Stimulated activated CD8-positive, alpha-beta memory T cell treated with anti-CD3 and anti-CD28 coated beads, Interleukin-15, amount 100 ng/mL, for 4 hours (primary cell): ENCODE measurements around the gene TNIK.

Experiments
- DNase-seq, 2 donors: peaks; one replicate each; pipeline ENCODE4 v3.0.0-alpha.2; 2020; ENCODE audit warnings: low read depth in 2 of 2

Gene TNIK

GRCh38 chr3:171362575-171362974 lies 97.6 kb downstream of the TNIK start:
- no peak for DNase-seq

DNA sequence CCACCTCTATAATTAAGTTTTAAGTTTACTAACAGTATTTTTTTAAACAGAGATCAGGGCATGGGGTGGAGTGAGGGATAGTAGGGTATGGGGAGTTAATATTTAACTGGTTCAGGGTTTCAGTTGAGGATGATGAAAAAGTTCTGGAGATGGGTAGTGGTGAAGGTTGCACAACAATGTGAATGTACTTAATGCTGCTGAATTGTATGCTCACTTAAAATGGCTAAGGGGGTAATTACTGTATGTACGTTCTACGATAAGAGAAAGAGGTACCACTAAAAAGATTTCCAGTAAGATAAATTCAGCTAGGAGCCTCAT lies 101.4 kb downstream of the TNIK start:
- DNase-seq: no peak

DNA sequence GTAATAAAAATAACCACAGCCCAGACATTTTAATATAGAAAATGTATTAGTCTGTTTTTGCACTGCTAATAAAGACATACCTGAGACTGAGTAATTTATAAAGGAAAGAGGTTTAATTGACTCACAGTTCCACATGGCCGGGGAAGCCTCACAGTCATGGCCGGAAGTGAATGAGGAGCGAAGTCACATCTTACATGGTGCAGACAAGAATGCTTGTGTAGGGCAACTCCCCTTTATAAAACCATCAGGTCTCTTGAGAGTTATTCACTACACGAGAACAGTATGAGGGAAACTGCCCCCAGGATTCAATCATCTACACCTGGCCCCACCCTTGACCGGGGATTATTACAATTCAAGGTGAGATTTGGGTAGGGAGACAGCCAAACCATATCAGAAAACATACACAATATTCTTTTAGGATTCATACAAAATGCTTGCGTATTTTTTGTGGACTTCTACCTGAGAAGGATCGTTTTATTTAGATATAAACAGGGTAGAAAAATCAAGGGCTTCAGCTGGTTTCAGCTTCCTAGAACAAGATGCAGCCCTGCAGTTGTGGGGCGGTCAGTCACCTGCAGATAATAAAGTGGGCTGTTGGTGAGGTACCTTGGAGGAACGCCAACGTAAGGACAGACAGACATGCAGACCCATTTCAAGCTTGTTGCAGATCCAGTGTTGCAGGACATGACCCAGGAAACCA lies 101.9 kb downstream of the TNIK start:
- DNase-seq: no peak

- no peak for DNase-seq
These were observed 102.5 kb downstream of the TNIK start for GRCh38 chr3:171357721-171358120.

DNA sequence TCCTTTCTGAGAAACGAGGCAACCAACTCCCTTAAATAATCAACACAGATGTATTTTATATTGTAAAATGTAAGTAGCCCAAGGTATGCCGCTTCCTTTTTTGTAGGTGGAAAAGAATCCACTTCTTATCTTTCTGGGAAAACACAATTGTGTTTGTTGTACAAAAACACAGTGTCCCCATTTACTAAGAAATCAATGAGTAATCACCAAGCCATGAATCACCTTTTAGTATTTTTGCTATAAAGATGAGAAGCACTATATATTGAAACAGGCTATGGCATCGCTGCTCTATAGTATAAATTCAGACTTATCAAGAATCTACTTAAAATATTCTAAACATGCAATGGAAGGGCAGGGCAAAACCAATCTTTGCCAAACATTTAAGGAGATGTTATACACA lies 104.0 kb downstream of the TNIK start:
- DNase-seq: no peak

GRCh38 chr3:171354706-171355582 lies 105.3 kb downstream of the TNIK start:
- DNase-seq: no peak

DNA sequence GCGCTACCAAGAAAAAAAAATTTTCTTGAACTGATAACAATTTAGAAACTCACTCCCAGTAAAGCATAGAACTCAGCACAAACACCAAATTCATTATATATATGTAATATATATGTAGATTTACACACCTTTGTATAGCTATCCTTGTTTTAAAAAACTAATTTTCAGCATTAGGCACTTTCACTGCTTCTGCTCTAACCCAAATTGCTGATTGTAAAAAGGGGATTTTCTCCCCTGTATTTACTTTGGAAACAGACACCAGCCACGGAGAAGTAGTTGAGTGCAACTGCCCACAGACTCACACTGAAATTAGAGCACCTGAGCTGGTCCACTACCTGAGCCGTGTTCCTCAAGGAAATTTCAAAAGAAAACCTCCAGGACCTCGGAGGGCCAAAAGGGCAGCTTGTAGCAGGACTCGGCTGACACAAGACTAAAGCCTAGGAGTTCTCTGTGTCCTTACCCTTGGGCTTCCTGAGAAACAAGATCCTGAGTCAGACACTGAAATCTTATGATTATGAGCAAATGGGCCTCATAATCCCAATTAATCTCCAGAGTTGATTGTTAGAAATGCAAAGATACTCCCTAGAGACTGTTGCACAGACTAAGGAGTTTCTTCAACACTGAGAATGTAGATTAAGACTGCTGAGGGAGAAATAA lies 106.0 kb downstream of the TNIK start:
- DNase-seq: no peak

DNA sequence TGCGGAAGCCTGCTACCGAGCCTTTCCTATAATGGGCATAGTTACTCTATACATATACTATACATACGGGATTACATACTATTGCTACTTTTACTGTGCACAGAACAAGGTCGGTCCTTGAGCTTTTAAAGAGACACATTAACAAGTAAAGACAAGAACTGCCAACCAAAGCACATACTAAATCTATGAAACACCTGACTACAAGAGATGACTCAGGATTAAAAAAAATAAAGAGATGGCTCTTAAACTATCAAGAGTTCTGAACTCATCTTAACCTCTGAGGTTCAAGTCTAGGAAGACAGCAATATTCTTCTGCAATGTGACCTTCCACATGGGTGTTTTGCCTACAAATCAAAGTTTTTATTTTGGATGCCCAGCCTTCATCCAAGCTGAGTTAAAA lies 106.8 kb downstream of the TNIK start:
- DNase-seq: no peak

GRCh38 chr3:171352387-171352935 lies 107.7 kb downstream of the TNIK start:
- DNase-seq: no peak

GRCh38 chr3:171351676-171352075 lies 108.5 kb downstream of the TNIK start:
- DNase-seq: no peak

GRCh38 chr3:171350364-171350763 lies 109.8 kb downstream of the TNIK start:
- no peak for DNase-seq

DNA sequence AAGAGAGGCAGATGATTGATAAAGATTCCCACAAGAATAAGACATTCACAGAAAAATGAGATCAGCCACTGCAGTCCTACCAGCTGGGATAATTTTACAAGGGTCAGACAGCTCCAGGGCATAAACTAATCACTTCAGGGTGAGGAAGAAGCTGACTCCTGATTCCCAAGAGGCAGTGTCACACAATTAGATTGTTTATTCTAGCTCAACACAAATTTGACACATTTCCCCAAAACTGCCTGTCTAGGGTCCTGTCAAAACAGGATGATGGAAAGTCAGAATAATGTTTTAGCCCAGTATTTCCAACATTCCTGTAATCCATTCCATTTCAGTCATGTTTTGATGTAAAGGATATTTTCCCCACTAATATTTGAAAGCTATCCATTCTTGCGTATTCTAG lies 110.8 kb downstream of the TNIK start:
- DNase-seq: no peak

- no peak for DNase-seq
These were observed 112.1 kb downstream of the TNIK start for GRCh38 chr3:171348121-171348520.

GRCh38 chr3:171347301-171348039 lies 112.7 kb downstream of the TNIK start:
- no peak for DNase-seq

DNA sequence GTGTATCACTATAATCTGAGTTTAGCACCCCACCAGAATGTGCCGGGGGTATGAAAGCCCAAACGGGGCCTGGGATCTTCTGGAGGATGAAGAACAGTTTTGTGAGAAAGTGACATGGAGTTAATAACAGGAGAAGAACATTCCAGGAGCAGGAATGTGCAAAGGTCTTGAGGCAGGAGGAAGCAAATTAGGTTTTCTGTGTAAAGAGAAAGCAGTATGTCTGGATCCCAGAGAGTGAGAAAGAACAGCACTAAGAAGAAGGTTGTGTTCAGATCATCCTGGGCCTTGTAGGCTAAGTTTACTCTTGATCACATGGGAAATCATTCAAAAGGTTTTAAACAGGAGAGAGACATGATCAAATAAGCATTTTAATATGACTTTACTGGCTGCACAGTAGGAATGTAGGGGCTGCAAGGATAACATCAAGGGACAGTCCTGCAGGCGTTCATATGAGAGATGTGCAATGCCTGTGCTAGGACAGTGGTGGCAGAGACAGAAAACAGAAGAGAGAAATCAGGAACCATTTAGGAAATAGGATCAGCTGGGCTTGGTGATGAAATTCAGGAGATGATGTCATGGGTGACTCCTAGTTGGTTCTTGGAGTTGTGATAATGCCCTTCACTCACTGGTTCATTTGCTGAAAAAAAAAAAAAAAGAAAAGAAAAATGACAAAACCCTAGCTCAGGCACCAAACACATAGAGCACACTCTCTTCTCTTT lies 113.5 kb downstream of the TNIK start:
- DNase-seq: no peak

DNA sequence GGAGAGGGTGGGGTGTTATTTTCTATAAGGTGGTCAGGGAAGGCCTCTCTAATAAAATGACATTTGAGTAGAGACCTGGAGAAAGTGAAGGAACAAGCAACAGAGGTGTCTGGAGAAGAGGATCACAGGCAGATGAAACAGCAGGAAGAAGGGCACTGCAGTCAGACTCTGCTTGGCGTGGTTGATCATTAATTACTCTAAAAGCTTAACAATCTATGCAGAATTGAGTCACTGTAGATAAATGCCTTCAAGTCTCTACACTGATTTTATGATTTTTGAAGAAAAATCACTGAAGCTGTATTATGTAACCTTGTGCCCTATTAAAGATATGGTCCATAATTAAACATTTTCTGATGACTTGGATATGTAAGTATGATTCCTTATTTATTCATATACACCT lies 114.2 kb downstream of the TNIK start:
- DNase-seq: no peak

DNA sequence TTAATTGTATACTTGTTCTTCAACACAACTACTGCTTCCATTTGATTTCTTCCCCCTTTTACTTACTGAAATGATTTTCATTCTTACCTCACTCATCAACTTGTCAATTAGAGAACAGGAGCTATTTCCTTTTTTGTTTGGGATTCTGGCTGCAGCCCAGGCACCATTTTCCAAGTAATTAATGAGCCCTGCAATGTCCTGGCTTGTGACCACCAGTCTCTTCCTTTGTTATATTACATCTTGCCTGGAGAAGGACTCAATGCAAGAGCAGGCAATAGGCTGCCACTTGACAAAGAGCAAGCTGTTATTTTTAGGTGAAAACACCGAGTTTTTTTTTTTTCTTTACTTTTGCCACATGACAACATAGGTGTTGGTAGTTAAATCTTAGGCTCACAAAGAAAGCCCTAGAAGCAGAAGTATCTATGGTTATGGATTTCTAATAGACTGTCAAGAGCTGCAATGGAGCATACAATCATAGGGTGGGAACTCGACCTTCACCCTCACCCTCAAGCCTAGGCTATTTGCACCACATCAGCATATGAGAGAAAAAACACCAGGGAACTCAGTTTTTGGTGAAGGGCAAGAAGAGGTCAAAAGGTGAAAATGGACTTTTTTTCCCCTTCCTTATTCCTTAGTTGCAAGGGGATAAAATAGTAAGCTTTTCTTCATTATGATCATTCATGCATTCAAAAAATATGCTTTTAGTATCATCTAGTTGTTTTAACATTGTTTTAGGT lies 114.9 kb downstream of the TNIK start:
- no peak for DNase-seq

GRCh38 chr3:171343693-171344092 lies 116.5 kb downstream of the TNIK start:
- DNase-seq: no peak

DNA sequence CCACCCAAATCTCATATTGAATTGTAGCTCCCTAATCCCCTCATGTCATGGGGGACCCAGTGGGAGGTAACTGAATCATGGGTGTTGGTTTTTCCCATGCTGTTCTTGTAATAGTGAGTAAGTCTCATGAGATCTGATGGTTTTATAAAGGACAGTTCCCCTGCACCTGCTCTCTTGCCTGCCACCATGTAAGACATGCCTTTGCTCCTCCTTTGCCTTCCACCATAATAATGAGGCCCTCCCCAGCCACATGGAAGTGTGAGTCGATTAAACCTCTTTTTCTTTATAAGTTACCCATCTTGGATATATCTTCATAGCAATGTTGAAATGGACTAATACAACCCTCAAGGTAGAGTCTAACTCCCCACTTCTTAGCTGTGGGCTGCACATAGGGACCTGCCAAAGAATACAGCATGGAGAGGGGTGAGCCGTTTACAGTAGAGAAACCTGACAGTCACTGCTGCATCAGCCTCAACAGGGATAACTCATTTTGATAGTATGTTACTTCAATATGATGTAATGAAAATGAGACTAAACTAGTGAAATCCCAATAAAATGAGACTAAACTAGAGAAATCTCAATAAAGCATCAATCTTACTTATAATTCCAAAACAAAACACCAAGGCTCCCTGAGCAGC lies 117.3 kb downstream of the TNIK start:
- no peak for DNase-seq

DNA sequence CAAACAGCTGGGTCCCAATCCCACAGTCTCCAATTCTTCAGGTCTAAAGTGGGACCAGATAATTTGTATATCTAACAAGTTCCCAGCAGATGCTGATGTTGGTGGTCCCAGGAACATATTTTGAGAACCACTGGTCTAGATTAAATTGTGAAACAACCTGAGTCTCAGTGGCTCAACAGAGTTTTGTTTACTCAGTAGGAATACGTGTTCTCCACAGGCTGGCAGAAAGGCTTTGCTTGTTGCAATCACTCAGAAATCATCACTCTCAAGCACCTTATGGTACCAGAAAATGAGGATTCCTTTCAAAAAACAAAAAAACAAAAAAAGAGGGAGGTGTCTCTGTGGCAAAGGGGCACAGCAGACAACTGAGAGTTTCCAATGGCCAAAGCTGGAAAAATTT lies 118.0 kb downstream of the TNIK start:
- no peak for DNase-seq
